ENCODE measurements around the gene CEBPE.

The CEBPE gene

DNA sequence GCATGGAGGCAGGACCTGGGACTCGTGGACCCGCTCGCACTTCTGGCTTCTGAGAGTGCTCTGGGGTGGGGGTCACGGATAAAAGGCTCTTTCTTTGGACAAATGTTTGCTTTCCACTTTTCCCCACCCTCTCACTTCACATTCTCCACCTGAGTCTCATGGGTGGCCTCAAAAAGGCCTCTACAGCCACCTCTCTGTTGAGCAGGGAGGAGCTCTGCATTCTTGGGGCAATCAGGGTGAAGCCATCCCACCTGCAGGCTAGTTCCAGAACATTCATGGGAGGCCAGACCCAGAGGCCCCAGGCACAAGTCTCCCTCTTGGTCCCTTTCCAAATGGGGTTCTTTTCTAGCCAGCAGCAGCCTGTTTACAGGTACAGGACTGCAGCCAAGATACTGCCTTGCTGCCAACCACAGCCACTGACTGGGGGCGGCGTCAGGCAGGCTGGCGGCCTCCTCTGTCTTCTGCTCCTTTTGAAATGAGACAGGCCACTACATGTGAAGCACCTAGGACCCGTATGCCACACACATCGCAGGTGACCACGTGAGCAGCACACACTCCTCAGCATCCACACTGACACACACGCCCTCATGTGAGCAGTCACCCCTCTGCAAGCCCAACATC lies 18.2 kb upstream of the CEBPE start:
- H3K9ac ChIP-seq = no peak overlapping the region
- H3K9me3 ChIP-seq (ENCODE audit: control insufficient read depth, low read length) = no peaks in the 10 kb centered on the region
- no peaks in the 10 kb centered on the region for H3K36me3 ChIP-seq (ENCODE audit: control insufficient read depth, insufficient read depth, low read length)

DNA sequence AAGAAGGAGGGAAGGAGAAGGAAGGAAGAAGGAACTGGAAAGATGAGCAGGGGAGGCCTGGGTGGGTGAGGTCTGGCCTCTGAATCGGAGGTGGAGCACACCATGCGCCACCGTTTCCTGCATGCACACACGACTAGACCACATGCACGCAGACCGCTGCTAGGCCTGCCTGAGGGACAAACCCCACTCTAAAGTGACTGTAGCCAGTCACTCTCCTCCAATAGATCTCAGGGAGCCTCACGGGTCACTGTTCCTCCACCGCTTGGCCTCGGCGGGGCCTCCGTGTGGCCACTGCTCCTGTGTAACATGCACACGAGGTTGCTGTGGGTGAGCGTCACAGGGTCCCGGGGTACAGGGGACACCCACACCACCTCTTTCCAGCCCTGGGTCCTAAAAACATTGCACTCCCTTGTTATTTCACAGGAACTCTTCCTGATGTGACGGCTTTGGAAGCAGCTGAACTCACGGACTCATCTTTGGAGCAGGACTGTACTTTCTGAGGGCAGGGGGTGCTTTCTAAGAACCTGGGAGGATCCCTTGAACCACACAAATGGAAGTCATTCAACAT lies 17.6 kb upstream of the CEBPE start:
- Histone ChIP-seq H3K9ac (no peak overlapping the region), H3K4me1 (peaks cover 16% of the 10 kb centered on the region), H3K27ac (peak overlapping the region; percentile 60), H3K4me3 (ENCODE audit: low read depth, low read length) (no peak overlapping the region), H3K27me3 (ENCODE audit: control insufficient read depth, insufficient read depth, low read length) (no peaks in the 10 kb centered on the region), H2AFZ (no peak overlapping the region), H3K36me3 (ENCODE audit: control insufficient read depth, insufficient read depth, low read length) (no peaks in the 10 kb centered on the region), H3K79me2 (peaks cover 5% of the 10 kb centered on the region), H3K4me2 (ENCODE audit: low read length) (no peak overlapping the region), H3K9me3 (ENCODE audit: control insufficient read depth, low read length) (no peaks in the 10 kb centered on the region)
- TF ChIP-seq, protein P1, sequence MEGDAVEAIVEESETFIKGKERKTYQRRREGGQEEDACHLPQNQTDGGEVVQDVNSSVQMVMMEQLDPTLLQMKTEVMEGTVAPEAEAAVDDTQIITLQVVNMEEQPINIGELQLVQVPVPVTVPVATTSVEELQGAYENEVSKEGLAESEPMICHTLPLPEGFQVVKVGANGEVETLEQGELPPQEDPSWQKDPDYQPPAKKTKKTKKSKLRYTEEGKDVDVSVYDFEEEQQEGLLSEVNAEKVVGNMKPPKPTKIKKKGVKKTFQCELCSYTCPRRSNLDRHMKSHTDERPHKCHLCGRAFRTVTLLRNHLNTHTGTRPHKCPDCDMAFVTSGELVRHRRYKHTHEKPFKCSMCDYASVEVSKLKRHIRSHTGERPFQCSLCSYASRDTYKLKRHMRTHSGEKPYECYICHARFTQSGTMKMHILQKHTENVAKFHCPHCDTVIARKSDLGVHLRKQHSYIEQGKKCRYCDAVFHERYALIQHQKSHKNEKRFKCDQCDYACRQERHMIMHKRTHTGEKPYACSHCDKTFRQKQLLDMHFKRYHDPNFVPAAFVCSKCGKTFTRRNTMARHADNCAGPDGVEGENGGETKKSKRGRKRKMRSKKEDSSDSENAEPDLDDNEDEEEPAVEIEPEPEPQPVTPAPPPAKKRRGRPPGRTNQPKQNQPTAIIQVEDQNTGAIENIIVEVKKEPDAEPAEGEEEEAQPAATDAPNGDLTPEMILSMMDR (IDR thresholded peaks at IDR 0.05) = no peak

More for the DNA sequence above, 18.2 kb upstream of the CEBPE start:
- Histone ChIP-seq H3K4me1 (peaks cover 21% of the 10 kb centered on the region), H3K4me2 (ENCODE audit: low read length) (no peak overlapping the region), H2AFZ (no peak overlapping the region), H3K27me3 (ENCODE audit: control insufficient read depth, insufficient read depth, low read length) (no peaks in the 10 kb centered on the region), H3K27ac (peak overlapping the region; percentile 60), H3K4me3 (ENCODE audit: low read depth, low read length) (no peak overlapping the region), H3K79me2 (peaks cover 11% of the 10 kb centered on the region)
- TF ChIP-seq, protein P1 (IDR thresholded peaks at IDR 0.05) = no peak

- H3K4me3 ChIP-seq (ENCODE audit: low read depth, low read length) = no peak overlapping the region
- no peak overlapping the region for H3K9ac ChIP-seq
- H3K27ac ChIP-seq = no peak overlapping the region
- H3K79me2 ChIP-seq = peaks cover 4% of the 10 kb centered on the region
- H3K4me1 ChIP-seq = peaks cover 39% of the 10 kb centered on the region
- H3K4me2 ChIP-seq (ENCODE audit: low read length) = no peak overlapping the region
- no peaks in the 10 kb centered on the region for H3K27me3 ChIP-seq (ENCODE audit: control insufficient read depth, insufficient read depth, low read length)
- TF ChIP-seq, protein P1 (IDR thresholded peaks at IDR 0.05) = no peak
- no peak overlapping the region for H2AFZ ChIP-seq
- no peaks in the 10 kb centered on the region for H3K36me3 ChIP-seq (ENCODE audit: control insufficient read depth, insufficient read depth, low read length)
- H3K9me3 ChIP-seq (ENCODE audit: control insufficient read depth, low read length) = no peaks in the 10 kb centered on the region
These were observed 13.9 kb upstream of the CEBPE start for GRCh38 chr14:23132970-23133369.

DNA sequence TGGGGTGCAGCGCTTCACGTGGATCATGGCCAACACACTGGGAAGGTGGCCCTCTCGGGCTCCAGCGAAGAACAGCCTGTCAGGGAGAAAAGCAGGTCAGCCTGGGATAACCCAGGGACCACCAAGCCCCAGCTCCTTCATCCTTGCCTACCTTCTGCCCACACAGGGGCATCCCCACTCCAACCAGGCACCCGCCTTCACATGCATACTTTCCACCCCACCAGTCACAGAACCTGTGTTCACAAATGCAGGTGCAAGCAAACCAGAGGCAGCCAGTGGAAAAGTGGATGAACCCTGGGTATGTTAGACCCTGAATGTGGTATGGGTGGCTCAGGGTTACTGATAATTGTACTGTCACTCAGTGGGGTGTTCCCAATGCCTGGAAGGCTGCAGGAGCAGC lies 12.4 kb upstream of the CEBPE start:
- no peak overlapping the region for H2AFZ ChIP-seq
- H3K4me3 ChIP-seq (ENCODE audit: low read depth, low read length) = no peak overlapping the region
- TF ChIP-seq, protein P1 (IDR thresholded peaks at IDR 0.05) = no peak
- H3K9me3 ChIP-seq (ENCODE audit: control insufficient read depth, low read length) = no peaks in the 10 kb centered on the region
- H3K9ac ChIP-seq = no peak overlapping the region
- H3K79me2 ChIP-seq = peaks cover 4% of the 10 kb centered on the region
- H3K36me3 ChIP-seq (ENCODE audit: control insufficient read depth, insufficient read depth, low read length) = no peaks in the 10 kb centered on the region
- peaks cover 37% of the 10 kb centered on the region for H3K4me1 ChIP-seq
- H3K27me3 ChIP-seq (ENCODE audit: control insufficient read depth, insufficient read depth, low read length) = no peaks in the 10 kb centered on the region
- H3K27ac ChIP-seq = peak overlapping the region; percentile 100
- H3K4me2 ChIP-seq (ENCODE audit: low read length) = no peak overlapping the region

- TF ChIP-seq, protein P1 (IDR thresholded peaks at IDR 0.05) = no peak
- H3K27me3 ChIP-seq (ENCODE audit: control insufficient read depth, insufficient read depth, low read length) = no peaks in the 10 kb centered on the region
- H3K4me1 ChIP-seq = peaks cover 43% of the 10 kb centered on the region
- no peak overlapping the region for H3K4me3 ChIP-seq (ENCODE audit: low read depth, low read length)
- peak overlapping the region; percentile 29 for H3K4me2 ChIP-seq (ENCODE audit: low read length)
- H3K9me3 ChIP-seq (ENCODE audit: control insufficient read depth, low read length) = no peaks in the 10 kb centered on the region
- peaks cover 4% of the 10 kb centered on the region for H3K79me2 ChIP-seq
- H2AFZ ChIP-seq = no peak overlapping the region
- peak overlapping the region; percentile 50 for H3K9ac ChIP-seq
- H3K36me3 ChIP-seq (ENCODE audit: control insufficient read depth, insufficient read depth, low read length) = no peaks in the 10 kb centered on the region
- H3K27ac ChIP-seq = peak overlapping the region; percentile 100
These were observed 11.8 kb upstream of the CEBPE start for GRCh38 chr14:23130871-23131270.

Data from parathyroid adenoma (tissue), 2 donors.